Measurements from ENCODE around the gene ANKS4B. TPM values are rescaled to one million over a fixed set of nuclear protein-coding genes. Genes with fewer than 3 reads are reported as not detected.
"Not testable (repeated sequence)": the region's sequence is repeated elsewhere in the genome, so short reads cannot be mapped to it uniquely, and the experiment has no call there.

The ANKS4B gene
- total and polyA plus RNA-seq, 7 experiments from 2014 or later, result not detected

DNA sequence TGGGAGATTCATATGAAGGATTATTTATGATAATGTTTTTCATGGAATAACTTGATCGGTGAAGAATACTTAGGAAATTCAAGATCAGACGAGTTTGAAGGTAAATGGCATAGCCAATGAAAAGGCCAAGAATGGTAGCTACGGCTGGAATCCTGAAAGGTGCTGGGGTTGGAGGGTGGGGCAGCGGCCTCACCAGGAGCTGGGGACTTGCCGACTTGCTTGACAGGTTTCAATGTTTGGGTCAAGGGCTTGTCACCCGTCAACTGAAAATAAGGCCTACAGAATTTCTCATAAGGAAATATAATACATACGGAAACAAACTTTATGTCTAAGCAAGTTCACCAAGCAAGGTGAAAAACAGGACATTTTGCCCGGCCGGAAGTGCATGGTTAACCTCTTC is 34.7 kb downstream of the ANKS4B start:
- no peak overlapping the region for H3K27ac Mint-ChIP-seq
- H3K27me3 Mint-ChIP-seq, result peaks cover 0 to 6% (median 4%) of the 10 kb centered on the region in 5 donors
- no peaks in the 10 kb centered on the region for H3K36me3 Mint-ChIP-seq
- no peaks in the 10 kb centered on the region for H3K4me1 ChIP-seq (ENCODE audit: control insufficient read depth in 2 of 2, insufficient read depth in 2 of 2, low read length in 2 of 2)
- ATAC-seq (no peak), DNase-seq (no peak)
- no peaks in the 10 kb centered on the region for H3K9me3 ChIP-seq (ENCODE audit: control insufficient read depth in 2 of 3, low read length in 3 of 3)
- H3K4me1 Mint-ChIP-seq, result no peaks in the 10 kb centered on the region
- intact Hi-C loops (cut with micrococcal nuclease), result no loop called here
- ChIA-PET CTCF (no interaction called here), POLR2A (no interaction called here)
- H3K36me3 ChIP-seq (ENCODE audit: control insufficient read depth in 2 of 3, insufficient read depth in 3 of 3, low read length in 3 of 3), result no peaks in the 10 kb centered on the region
- H3K4me3 ChIP-seq (ENCODE audit: low read length), result no peak overlapping the region
- H3K27me3 ChIP-seq (ENCODE audit: control insufficient read depth in 2 of 2, insufficient read depth in 2 of 2, low read length in 2 of 2), result no peaks in the 10 kb centered on the region
- H3K9me3 Mint-ChIP-seq, result no peaks in the 10 kb centered on the region
- no peak overlapping the region for H3K27ac ChIP-seq (ENCODE audit: low read depth, low read length)
- no peak overlapping the region for H3K4me3 Mint-ChIP-seq

- H3K9me3 Mint-ChIP-seq, result peaks cover 0 to 2% (median 0%) of the 10 kb centered on the region in 11 donors
- no peaks in the 10 kb centered on the region for H3K36me3 Mint-ChIP-seq
- peaks cover 0 to 5% of the 10 kb centered on the region in 2 donors for H3K27me3 ChIP-seq (ENCODE audit: control insufficient read depth in 2 of 2, insufficient read depth in 2 of 2, low read length in 2 of 2)
- H3K27ac Mint-ChIP-seq, result no peak overlapping the region
- ChIA-PET POLR2A (interaction anchor here (0.6 kb wide), 1 partner anchor 296 kb away, joined by 7 read pairs; no protein-coding TSS in a partner anchor), CTCF (no interaction called here)
- DNase-seq (no peak), ATAC-seq (no peak)
- peaks cover 17 to 36% (median 31%) of the 10 kb centered on the region in 5 donors for H3K27me3 Mint-ChIP-seq
- no peaks in the 10 kb centered on the region for H3K9me3 ChIP-seq (ENCODE audit: control insufficient read depth in 2 of 3, low read length in 3 of 3)
- H3K4me3 Mint-ChIP-seq, result no peak overlapping the region
- H3K36me3 ChIP-seq (ENCODE audit: control insufficient read depth in 2 of 3, insufficient read depth in 3 of 3, low read length in 3 of 3), result no peaks in the 10 kb centered on the region
- no peak overlapping the region for H3K27ac ChIP-seq (ENCODE audit: low read depth, low read length)
- no peak overlapping the region for H3K4me3 ChIP-seq (ENCODE audit: low read length)
- H3K4me1 ChIP-seq (ENCODE audit: control insufficient read depth in 2 of 2, insufficient read depth in 2 of 2, low read length in 2 of 2), result no peaks in the 10 kb centered on the region
- H3K4me1 Mint-ChIP-seq, result no peaks in the 10 kb centered on the region
- intact Hi-C loops (cut with micrococcal nuclease), result no loop called here
Measured at GRCh38 chr16:21272253-21272652, 38.8 kb downstream of the ANKS4B start.

DNA sequence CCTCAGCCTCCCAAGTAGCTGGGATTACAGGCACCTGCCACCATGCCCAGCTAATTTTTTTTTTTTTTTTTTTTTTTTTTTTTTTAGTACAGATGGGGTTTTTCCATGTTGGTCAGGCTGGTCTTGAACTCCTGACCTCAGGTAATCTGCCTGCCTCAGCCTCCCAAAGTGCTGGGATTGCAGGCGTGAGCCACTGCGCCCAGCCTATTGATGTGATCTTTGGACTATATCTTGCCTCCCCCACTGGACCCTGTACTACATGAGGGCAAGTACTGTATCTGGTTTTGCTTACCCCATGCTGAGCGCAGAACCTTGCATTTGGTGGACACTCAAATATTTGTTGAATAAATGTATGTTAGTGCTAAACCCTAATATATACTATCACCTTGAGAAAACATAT is 39.3 kb downstream of the ANKS4B start:
- H3K36me3 Mint-ChIP-seq; CTCF ChIA-PET; H3K4me3 Mint-ChIP-seq; H3K4me1 Mint-ChIP-seq; H3K27ac Mint-ChIP-seq; H3K27ac ChIP-seq (ENCODE audit: low read depth, low read length); ATAC-seq; H3K9me3 ChIP-seq (ENCODE audit: control insufficient read depth in 2 of 3, low read length in 3 of 3); H3K36me3 ChIP-seq (ENCODE audit: control insufficient read depth in 2 of 3, insufficient read depth in 3 of 3, low read length in 3 of 3); intact Hi-C loops (cut with micrococcal nuclease); H3K4me1 ChIP-seq (ENCODE audit: control insufficient read depth in 2 of 2, insufficient read depth in 2 of 2, low read length in 2 of 2); DNase-seq; H3K4me3 ChIP-seq (ENCODE audit: low read length); POLR2A ChIA-PET; H3K27me3 ChIP-seq (ENCODE audit: control insufficient read depth in 2 of 2, insufficient read depth in 2 of 2, low read length in 2 of 2); H3K9me3 Mint-ChIP-seq: not testable (repeated sequence)
- peaks cover 17 to 41% (median 34%) of the 10 kb centered on the region in 5 donors for H3K27me3 Mint-ChIP-seq

DNA sequence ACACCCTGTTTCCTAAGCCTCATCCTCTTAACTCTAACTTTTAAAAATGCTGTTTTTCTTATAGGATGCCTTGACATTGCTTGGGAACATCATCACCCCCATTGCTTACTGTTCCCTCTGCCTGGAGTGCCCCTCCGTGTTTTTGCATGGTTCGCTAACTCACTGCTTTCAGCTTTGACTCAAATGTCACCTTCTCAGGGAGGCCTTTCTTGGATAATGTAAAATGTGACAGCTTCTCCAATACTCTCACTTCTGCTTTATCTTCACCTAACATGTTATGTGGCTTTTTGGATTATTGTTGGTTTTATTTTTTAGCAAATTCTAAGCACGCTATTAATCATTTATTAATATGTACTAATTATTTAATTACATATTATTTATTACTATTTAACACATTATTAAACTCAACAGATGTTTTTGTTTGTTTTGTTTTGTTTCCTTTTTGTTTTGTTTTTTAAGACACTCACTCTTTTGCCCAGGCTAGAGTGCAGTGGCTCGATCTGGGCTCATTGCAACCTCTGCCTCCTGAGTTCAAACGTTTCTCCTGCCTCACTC is 40.8 kb downstream of the ANKS4B start:
- ChIA-PET POLR2A (no interaction called here), CTCF (no interaction called here)
- H3K27me3 ChIP-seq (ENCODE audit: control insufficient read depth in 2 of 2, insufficient read depth in 2 of 2, low read length in 2 of 2), result peaks cover 0 to 6% of the 10 kb centered on the region in 2 donors
- no peak overlapping the region for H3K27ac ChIP-seq (ENCODE audit: low read depth, low read length)
- Mint-ChIP-seq H3K27ac (no peak overlapping the region), H3K9me3 (peaks cover 0 to 2% (median 0%) of the 10 kb centered on the region in 11 donors), H3K27me3 (peaks cover 32 to 56% (median 44%) of the 10 kb centered on the region in 5 donors), H3K36me3 (no peaks in the 10 kb centered on the region), H3K4me1 (peaks cover 0 to 7% (median 5%) of the 10 kb centered on the region in 7 donors), H3K4me3 (no peak overlapping the region)
- intact Hi-C loops (cut with micrococcal nuclease), result no loop called here
- ATAC-seq (no peak), DNase-seq (no peak)
- no peaks in the 10 kb centered on the region for H3K9me3 ChIP-seq (ENCODE audit: control insufficient read depth in 2 of 3, low read length in 3 of 3)
- no peak overlapping the region for H3K4me3 ChIP-seq (ENCODE audit: low read length)
- no peaks in the 10 kb centered on the region for H3K36me3 ChIP-seq (ENCODE audit: control insufficient read depth in 2 of 3, insufficient read depth in 3 of 3, low read length in 3 of 3)
- no peaks in the 10 kb centered on the region for H3K4me1 ChIP-seq (ENCODE audit: control insufficient read depth in 2 of 2, insufficient read depth in 2 of 2, low read length in 2 of 2)

DNA sequence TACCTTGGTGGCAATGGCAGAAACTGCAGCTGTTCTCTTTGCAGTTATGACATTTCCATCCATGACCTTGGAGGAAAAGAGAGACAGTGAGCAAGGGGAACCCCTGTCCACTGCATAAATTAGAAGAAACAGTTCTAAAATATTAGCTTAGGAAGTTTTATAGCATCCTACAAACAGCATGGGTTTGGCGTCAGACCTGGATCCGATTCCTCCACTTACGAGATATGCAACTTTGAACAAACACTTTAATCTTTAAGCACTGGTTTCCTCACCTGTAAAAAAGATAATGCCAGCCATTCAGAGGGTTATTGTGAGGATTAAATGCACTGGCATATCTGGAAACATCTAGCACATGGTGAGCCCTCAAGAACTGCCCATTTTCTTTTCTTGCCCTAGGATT is 42.0 kb downstream of the ANKS4B start:
- Histone ChIP-seq H3K4me1 (ENCODE audit: control insufficient read depth in 2 of 2, insufficient read depth in 2 of 2, low read length in 2 of 2) (no peaks in the 10 kb centered on the region), H3K36me3 (ENCODE audit: control insufficient read depth in 2 of 3, insufficient read depth in 3 of 3, low read length in 3 of 3) (no peaks in the 10 kb centered on the region), H3K9me3 (ENCODE audit: control insufficient read depth in 2 of 3, low read length in 3 of 3) (no peaks in the 10 kb centered on the region), H3K4me3 (ENCODE audit: low read length) (no peak overlapping the region), H3K27ac (ENCODE audit: low read depth, low read length) (no peak overlapping the region), H3K27me3 (ENCODE audit: control insufficient read depth in 2 of 2, insufficient read depth in 2 of 2, low read length in 2 of 2) (peaks cover 0 to 10% of the 10 kb centered on the region in 2 donors)
- Mint-ChIP-seq H3K36me3 (no peaks in the 10 kb centered on the region), H3K27me3 (peaks cover 45 to 65% (median 54%) of the 10 kb centered on the region in 5 donors), H3K9me3 (peaks cover 0 to 2% (median 0%) of the 10 kb centered on the region in 11 donors), H3K4me1 (peaks cover 0 to 7% (median 5%) of the 10 kb centered on the region in 7 donors), H3K4me3 (no peak overlapping the region), H3K27ac (no peak overlapping the region)
- intact Hi-C loops (cut with micrococcal nuclease), result no loop called here
- CTCF ChIA-PET, result interaction anchor here (0.6 kb wide), 1 partner anchor 252 kb away, joined by 4 read pairs; no protein-coding TSS in a partner anchor
- no peak for ATAC-seq
- POLR2A ChIA-PET, result no interaction called here
- no peak for DNase-seq

DNA sequence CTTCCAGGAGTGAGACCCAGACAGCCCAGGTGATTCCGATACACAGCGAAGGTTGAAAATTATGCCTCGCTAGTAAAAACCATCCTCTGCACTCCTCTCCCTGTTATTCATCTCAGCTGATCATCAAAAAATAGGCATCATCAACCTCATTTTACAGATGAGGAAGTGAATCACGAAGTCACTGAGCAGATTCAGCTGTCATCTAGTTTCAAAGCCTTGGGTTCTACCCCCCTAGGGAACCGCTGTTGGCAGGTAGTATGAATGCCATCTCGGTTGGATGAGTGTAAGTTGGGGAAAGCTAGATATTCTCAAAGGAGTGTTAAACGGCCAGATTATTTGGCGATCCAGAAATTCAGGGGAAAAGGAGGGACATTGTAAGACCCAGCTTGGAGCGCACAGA is 42.6 kb downstream of the ANKS4B start:
- intact Hi-C loops (cut with micrococcal nuclease), result no loop called here
- Histone ChIP-seq H3K36me3 (ENCODE audit: control insufficient read depth in 2 of 3, insufficient read depth in 3 of 3, low read length in 3 of 3) (no peaks in the 10 kb centered on the region), H3K4me3 (ENCODE audit: low read length) (no peak overlapping the region), H3K27me3 (ENCODE audit: control insufficient read depth in 2 of 2, insufficient read depth in 2 of 2, low read length in 2 of 2) (peaks cover 0 to 10% of the 10 kb centered on the region in 2 donors), H3K27ac (ENCODE audit: low read depth, low read length) (no peak overlapping the region), H3K9me3 (ENCODE audit: control insufficient read depth in 2 of 3, low read length in 3 of 3) (no peaks in the 10 kb centered on the region), H3K4me1 (ENCODE audit: control insufficient read depth in 2 of 2, insufficient read depth in 2 of 2, low read length in 2 of 2) (no peaks in the 10 kb centered on the region)
- Mint-ChIP-seq H3K4me1 (peaks cover 0 to 7% (median 5%) of the 10 kb centered on the region in 7 donors), H3K4me3 (no peak overlapping the region), H3K9me3 (peaks cover 0 to 2% (median 0%) of the 10 kb centered on the region in 11 donors), H3K27me3 (peaks cover 47 to 67% (median 56%) of the 10 kb centered on the region in 5 donors), H3K36me3 (no peaks in the 10 kb centered on the region), H3K27ac (no peak overlapping the region)
- POLR2A ChIA-PET, result no interaction called here
- no peak for DNase-seq
- no peak for ATAC-seq
- CTCF ChIA-PET, result no interaction called here
